GM12878 (cell line): Measurements from ENCODE around the gene CRAT. TPM values are rescaled to one million over a fixed set of nuclear protein-coding genes. Genes with fewer than 3 reads are reported as not detected.

Source experiments
- ASH2L ChIP-seq: fragments of 300-600, 200-600 bp; sonication (generic); IDR thresholded peaks from 2 replicates; pipeline ENCODE4 v1.6.1; 2017; ENCODE audit warnings: low read depth, mild to moderate bottlenecking, borderline replicate concordance
- ATF7 ChIP-seq: fragments of 450-650 bp; IDR thresholded peaks from 2 replicates; pipeline ENCODE4 v1.6.1; 2016; ENCODE audit warnings: low read depth, mild to moderate bottlenecking
- BCL11A ChIP-seq: IDR thresholded peaks from 2 replicates; pipeline ENCODE4 v1.6.1; 2011; ENCODE audit warnings: low read depth, low read length
- BHLHE40 ChIP-seq, 2 experiments: fragments of 450-650 bp in 1 of 2; IDR thresholded peaks; 2 replicates each; pipeline ENCODE4 v1.6.1; 2011 to 2017; ENCODE audit warnings: low read depth in 2 of 2, borderline replicate concordance in 1 of 2, improper control_type of control experiment in 1 of 2, low read length in 1 of 2, mild to moderate bottlenecking in 1 of 2
- CBX3 ChIP-seq: fragments of 200-600 bp; sonication (generic); IDR thresholded peaks from 2 replicates; pipeline ENCODE4 v1.6.1; 2016; ENCODE audit warnings: low read depth, borderline replicate concordance
- CREM ChIP-seq: IDR thresholded peaks from 2 replicates; pipeline ENCODE4 v1.6.1; 2014; ENCODE audit warnings: antibody characterized with exemption, low read depth
- DPF2 ChIP-seq: fragments of 450-650 bp; IDR thresholded peaks from 2 replicates; pipeline ENCODE4 v1.6.1; 2017; ENCODE audit warnings: mild to moderate bottlenecking
- E2F8 ChIP-seq: fragments of 450-650 bp; IDR thresholded peaks from 2 replicates; pipeline ENCODE4 v1.6.1; 2018; ENCODE audit warnings: mild to moderate bottlenecking, low read depth, moderate library complexity; ENCODE audit not compliant: partially characterized antibody
- EED ChIP-seq: sonication (generic); IDR thresholded peaks from 2 replicates; pipeline ENCODE4 v1.6.1; 2016; ENCODE audit warnings: antibody characterized with exemption, low read depth
- FOXM1 ChIP-seq: IDR thresholded peaks from 2 replicates; pipeline ENCODE4 v1.6.1; 2012; ENCODE audit warnings: low read depth, mild to moderate bottlenecking, inconsistent platforms, low read length, moderate library complexity
- HDGF ChIP-seq: fragments of 450-650 bp; IDR thresholded peaks from 2 replicates; pipeline ENCODE4 v1.6.1; 2016; ENCODE audit warnings: antibody characterized with exemption
- NFIC ChIP-seq: IDR thresholded peaks from 2 replicates; pipeline ENCODE4 v1.6.1; 2012; ENCODE audit warnings: low read depth, mild to moderate bottlenecking, inconsistent platforms, low read length, moderate library complexity
- NFYA ChIP-seq: IDR thresholded peaks from 2 replicates; pipeline ENCODE4 v1.6.1; 2011; ENCODE audit warnings: low read depth, mild to moderate bottlenecking, low read length, improper control_type of control experiment, borderline replicate concordance
- NRF1 ChIP-seq: conservative IDR thresholded peaks from 2 replicates; pipeline ENCODE4 v1.6.1; 2011; ENCODE audit warnings: mild to moderate bottlenecking, low read depth, low read length, improper control_type of control experiment
- SMAD1 ChIP-seq: fragments of 450-650 bp; IDR thresholded peaks from 2 replicates; pipeline ENCODE4 v1.6.1; 2018; ENCODE audit warnings: mild to moderate bottlenecking, low read depth; ENCODE audit not compliant: partially characterized antibody
- SREBF1 ChIP-seq: IDR thresholded peaks from 2 replicates; pipeline ENCODE4 v1.6.1; 2012; ENCODE audit warnings: mild to moderate bottlenecking, low read length
- TCF7 ChIP-seq: IDR thresholded peaks from 2 replicates; pipeline ENCODE4 v1.6.1; 2014; ENCODE audit warnings: antibody characterized with exemption, borderline replicate concordance
- ZNF24 ChIP-seq: fragments of 450-650 bp; IDR thresholded peaks from 2 replicates; pipeline ENCODE4 v1.6.1; 2017; ENCODE audit warnings: antibody characterized with exemption, mild to moderate bottlenecking
- polyA plus RNA-seq, 11 experiments: library from polyadenylated mRNA; depleted of rRNA in 4 of 11; unstranded in 6 of 11; stranded (reverse) in 5 of 11; fragments of >200 nt; fragmentation: Nextera tagmentation in 4 of 11; fragmentation: Illumina TruSeq in 1 of 11; extraction: Ambion mirVana in 4 of 11; extraction: Trizol in 1 of 11; gene quantifications; 1 replicate in 1 of 11; 2 replicates in 10 of 11; pipeline versions ENCODE4 v1.2.1 to v1.2.3, GENCODE V29; 2011 to 2016; ENCODE audit warnings: inconsistent platforms in 2 of 11, missing spikeins in 2 of 11, low read depth in 1 of 11
- total RNA-seq, 4 experiments: library from RNA; depleted of rRNA in 3 of 4; stranded (reverse); fragments of >200 nt in 3 of 4; fragmentation: Illumina TruSeq in 1 of 4; extraction: Trizol in 1 of 4; gene quantifications; 2 replicates each; pipeline versions ENCODE4 v1.2.1 to v1.2.3, GENCODE V29; 2013 to 2021
- TF ChIP-seq, protein P1 (sequence below): fragments of 450-650 bp; IDR thresholded peaks from 2 replicates; pipeline ENCODE4 v1.6.1; 2017; ENCODE audit warnings: mild to moderate bottlenecking, low read depth, inconsistent platforms; ENCODE audit not compliant: poor library complexity, severe bottlenecking
- TF ChIP-seq, protein P2 (sequence below): fragments of 450-650 bp; IDR thresholded peaks from 2 replicates; pipeline ENCODE4 v1.6.1; 2017; ENCODE audit warnings: antibody characterized with exemption, mild to moderate bottlenecking, moderate library complexity
- TF ChIP-seq, protein P3 (sequence below): fragments of 150-350 bp; IDR thresholded peaks from 2 replicates; pipeline ENCODE4 v1.6.1; 2014; ENCODE audit warnings: mild to moderate bottlenecking, low read depth, low read length
- TF ChIP-seq, protein P4 (sequence below): fragments of 450-650 bp; IDR thresholded peaks from 2 replicates; pipeline ENCODE4 v1.6.1; 2014; ENCODE audit warnings: mild to moderate bottlenecking

CRAT gene
- total and polyA plus RNA-seq, 10 of the 15 experiments (the other 5 are each of a cell fraction or from before 2014, with no cell fraction given) = 0.10 to 3.4 (median 1.8) TPM

DNA sequence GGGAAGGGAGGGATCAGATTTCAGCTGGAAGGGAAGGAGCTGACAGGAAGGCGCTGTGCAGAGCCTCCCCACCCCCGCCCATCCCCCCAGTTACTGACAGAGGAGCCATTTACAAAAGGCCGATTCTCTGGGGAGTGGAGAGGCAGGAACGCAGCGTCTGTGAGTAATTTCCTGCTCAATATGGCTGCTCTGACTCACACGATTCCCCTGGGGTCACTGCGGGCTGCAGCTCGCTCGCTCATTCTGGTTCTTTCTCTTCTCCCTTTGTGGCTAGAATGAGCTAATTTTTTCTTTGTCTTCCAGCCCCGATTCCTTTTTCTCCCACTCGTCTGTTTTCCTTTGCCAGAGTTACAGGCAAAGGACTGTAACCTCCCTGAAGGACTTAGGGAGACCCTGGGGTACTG is 29.4 kb upstream of the CRAT start (continued):
- TF ChIP-seq NFYA (no peak), ATF7 (peak; percentile 97), NRF1 (no peak), SREBF1 (no peak), FOXM1 (peak; percentile 87; the same call in 1 of the 2 replicates), ZNF24 (0 out of 2 replicates have a peak, but pooled peaks have one; percentile 62), E2F8 (no peak), CREM (peak; percentile 94), ASH2L (0 out of 2 replicates have a peak, but pooled peaks have one; percentile 90), BHLHE40 (IDR thresholded peaks at IDR 0.05; ENCODE audit: borderline replicate concordance in 1 of 2, low read depth in 2 of 2, low read length in 1 of 2) (peak; percentile 71 to 76), BCL11A (peak; percentile 99), SMAD1 (no peak), CBX3 (no peak), TCF7 (peak; percentile 66), NFIC (peak; percentile 97), DPF2 (peak; percentile 97), EED (peak; percentile 99), HDGF (peak; percentile 33; the same call in 1 of the 2 replicates)
- TF ChIP-seq, protein P1, sequence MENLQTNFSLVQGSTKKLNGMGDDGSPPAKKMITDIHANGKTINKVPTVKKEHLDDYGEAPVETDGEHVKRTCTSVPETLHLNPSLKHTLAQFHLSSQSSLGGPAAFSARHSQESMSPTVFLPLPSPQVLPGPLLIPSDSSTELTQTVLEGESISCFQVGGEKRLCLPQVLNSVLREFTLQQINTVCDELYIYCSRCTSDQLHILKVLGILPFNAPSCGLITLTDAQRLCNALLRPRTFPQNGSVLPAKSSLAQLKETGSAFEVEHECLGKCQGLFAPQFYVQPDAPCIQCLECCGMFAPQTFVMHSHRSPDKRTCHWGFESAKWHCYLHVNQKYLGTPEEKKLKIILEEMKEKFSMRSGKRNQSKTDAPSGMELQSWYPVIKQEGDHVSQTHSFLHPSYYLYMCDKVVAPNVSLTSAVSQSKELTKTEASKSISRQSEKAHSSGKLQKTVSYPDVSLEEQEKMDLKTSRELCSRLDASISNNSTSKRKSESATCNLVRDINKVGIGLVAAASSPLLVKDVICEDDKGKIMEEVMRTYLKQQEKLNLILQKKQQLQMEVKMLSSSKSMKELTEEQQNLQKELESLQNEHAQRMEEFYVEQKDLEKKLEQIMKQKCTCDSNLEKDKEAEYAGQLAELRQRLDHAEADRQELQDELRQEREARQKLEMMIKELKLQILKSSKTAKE = peak; percentile 91
- TF ChIP-seq, protein P2, sequence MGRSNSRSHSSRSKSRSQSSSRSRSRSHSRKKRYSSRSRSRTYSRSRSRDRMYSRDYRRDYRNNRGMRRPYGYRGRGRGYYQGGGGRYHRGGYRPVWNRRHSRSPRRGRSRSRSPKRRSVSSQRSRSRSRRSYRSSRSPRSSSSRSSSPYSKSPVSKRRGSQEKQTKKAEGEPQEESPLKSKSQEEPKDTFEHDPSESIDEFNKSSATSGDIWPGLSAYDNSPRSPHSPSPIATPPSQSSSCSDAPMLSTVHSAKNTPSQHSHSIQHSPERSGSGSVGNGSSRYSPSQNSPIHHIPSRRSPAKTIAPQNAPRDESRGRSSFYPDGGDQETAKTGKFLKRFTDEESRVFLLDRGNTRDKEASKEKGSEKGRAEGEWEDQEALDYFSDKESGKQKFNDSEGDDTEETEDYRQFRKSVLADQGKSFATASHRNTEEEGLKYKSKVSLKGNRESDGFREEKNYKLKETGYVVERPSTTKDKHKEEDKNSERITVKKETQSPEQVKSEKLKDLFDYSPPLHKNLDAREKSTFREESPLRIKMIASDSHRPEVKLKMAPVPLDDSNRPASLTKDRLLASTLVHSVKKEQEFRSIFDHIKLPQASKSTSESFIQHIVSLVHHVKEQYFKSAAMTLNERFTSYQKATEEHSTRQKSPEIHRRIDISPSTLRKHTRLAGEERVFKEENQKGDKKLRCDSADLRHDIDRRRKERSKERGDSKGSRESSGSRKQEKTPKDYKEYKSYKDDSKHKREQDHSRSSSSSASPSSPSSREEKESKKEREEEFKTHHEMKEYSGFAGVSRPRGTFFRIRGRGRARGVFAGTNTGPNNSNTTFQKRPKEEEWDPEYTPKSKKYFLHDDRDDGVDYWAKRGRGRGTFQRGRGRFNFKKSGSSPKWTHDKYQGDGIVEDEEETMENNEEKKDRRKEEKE = no peak
- TF ChIP-seq, protein P3, sequence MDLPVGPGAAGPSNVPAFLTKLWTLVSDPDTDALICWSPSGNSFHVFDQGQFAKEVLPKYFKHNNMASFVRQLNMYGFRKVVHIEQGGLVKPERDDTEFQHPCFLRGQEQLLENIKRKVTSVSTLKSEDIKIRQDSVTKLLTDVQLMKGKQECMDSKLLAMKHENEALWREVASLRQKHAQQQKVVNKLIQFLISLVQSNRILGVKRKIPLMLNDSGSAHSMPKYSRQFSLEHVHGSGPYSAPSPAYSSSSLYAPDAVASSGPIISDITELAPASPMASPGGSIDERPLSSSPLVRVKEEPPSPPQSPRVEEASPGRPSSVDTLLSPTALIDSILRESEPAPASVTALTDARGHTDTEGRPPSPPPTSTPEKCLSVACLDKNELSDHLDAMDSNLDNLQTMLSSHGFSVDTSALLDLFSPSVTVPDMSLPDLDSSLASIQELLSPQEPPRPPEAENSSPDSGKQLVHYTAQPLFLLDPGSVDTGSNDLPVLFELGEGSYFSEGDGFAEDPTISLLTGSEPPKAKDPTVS = peak; percentile 84
- TF ChIP-seq, protein P4, sequence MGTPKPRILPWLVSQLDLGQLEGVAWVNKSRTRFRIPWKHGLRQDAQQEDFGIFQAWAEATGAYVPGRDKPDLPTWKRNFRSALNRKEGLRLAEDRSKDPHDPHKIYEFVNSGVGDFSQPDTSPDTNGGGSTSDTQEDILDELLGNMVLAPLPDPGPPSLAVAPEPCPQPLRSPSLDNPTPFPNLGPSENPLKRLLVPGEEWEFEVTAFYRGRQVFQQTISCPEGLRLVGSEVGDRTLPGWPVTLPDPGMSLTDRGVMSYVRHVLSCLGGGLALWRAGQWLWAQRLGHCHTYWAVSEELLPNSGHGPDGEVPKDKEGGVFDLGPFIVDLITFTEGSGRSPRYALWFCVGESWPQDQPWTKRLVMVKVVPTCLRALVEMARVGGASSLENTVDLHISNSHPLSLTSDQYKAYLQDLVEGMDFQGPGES = no peak
